ENCODE measurements around the gene CRCP.

GRCh38 chr7:66188645-66189044 lies 74.0 kb downstream of the CRCP start:
- TF ChIP-seq CTCF (IDR thresholded peaks at IDR 0.05; ENCODE audit: low read depth, low read length) (no peak), POLR2A (IDR thresholded peaks at IDR 0.05; ENCODE audit: extremely low read depth, insufficient read length) (no peak), MYC (IDR thresholded peaks at IDR 0.05; ENCODE audit: low read depth, low read length) (no peak)

Data from NB4 (cell line).